PC-9 (cell line): Measurements from ENCODE around the gene NCAPH2. TPM values are rescaled to one million over a fixed set of nuclear protein-coding genes. Genes with fewer than 3 reads are reported as not detected.
"Not testable (repeated sequence)": the region's sequence is repeated elsewhere in the genome, so short reads cannot be mapped to it uniquely, and the experiment has no call there.

ENCODE experiments used
- BruUV-seq: library from RNA; stranded (reverse); fragments of 400-500 nt; replicated peaks from 2 replicates; lab custom pipeline; 2021; lab: Mats Ljungman, UMichigan
- CTCF ChIA-PET: fragments of 300-600 bp; sonication (Branson Sonifier 250); formaldehyde crosslinking; loops from one replicate; lab custom pipeline; 2022; ENCODE audit warnings: antibody characterized with exemption; lab: Charles Lee
- POLR2A ChIA-PET: fragments of 300-600 bp; sonication (Branson Sonifier 250); formaldehyde crosslinking; loops from one replicate; lab custom pipeline; 2022; ENCODE audit warnings: antibody characterized with exemption; ENCODE audit not compliant: unreplicated experiment; lab: Charles Lee
- DNase-seq, 2 experiments: peaks; one replicate each; pipeline versions ENCODE4 v3.0.0 to v3.0.0-alpha.2; 2015 to 2022; ENCODE audit warnings: mixed read lengths in 1 of 2
- H2AFZ ChIP-seq: fragments of 200-600 bp; sonication (generic); 2 replicates; pipeline ENCODE4 v1.8.1; 2017; ENCODE audit warnings: antibody characterized with exemption
- H3F3A ChIP-seq: fragments of 200-600 bp; sonication (generic); 2 replicates; pipeline ENCODE4 v1.8.1; 2017; ENCODE audit warnings: antibody characterized with exemption, mild to moderate bottlenecking, low read depth; ENCODE audit not compliant: insufficient read depth
- H3K27ac ChIP-seq: fragments of 200-600 bp; sonication (generic); 2 replicates; pipeline ENCODE4 v1.6.1; 2016; ENCODE audit warnings: mixed run types
- H3K27me3 ChIP-seq: fragments of 200-600 bp; sonication (generic); 2 replicates; pipeline ENCODE4 v1.6.1; 2016; ENCODE audit warnings: low read depth, mixed run types; ENCODE audit not compliant: insufficient read depth
- H3K36me3 ChIP-seq: fragments of 200-600 bp; sonication (generic); 2 replicates; pipeline ENCODE4 v1.6.1; 2016; ENCODE audit warnings: low read depth, mixed run types
- H3K4me1 ChIP-seq: fragments of 200-600 bp; sonication (generic); replicated peaks from 2 replicates; pipeline ENCODE4 v1.6.1; 2016; ENCODE audit warnings: mixed run types; ENCODE audit not compliant: insufficient read depth
- H3K4me2 ChIP-seq: fragments of 200-600 bp; sonication (generic); 2 replicates; pipeline ENCODE4 v1.6.1; 2017; ENCODE audit warnings: mixed run types
- H3K4me3 ChIP-seq: fragments of 200-600 bp; sonication (generic); 2 replicates; pipeline ENCODE4 v1.6.1; 2016; ENCODE audit warnings: mixed run types
- H3K79me2 ChIP-seq: fragments of 200-600 bp; sonication (generic); 2 replicates; pipeline ENCODE4 v1.6.1; 2017; ENCODE audit warnings: low read depth, mixed run types
- H3K9me2 ChIP-seq: fragments of 200-600 bp; sonication (generic); 2 replicates; pipeline ENCODE4 v1.8.1; 2017; ENCODE audit warnings: mild to moderate bottlenecking; ENCODE audit not compliant: insufficient read depth
- H3K9me3 ChIP-seq: fragments of 200-600 bp; sonication (generic); 2 replicates; pipeline ENCODE4 v1.8.1; 2016; ENCODE audit warnings: low read depth; ENCODE audit not compliant: insufficient read depth
- H4K20me1 ChIP-seq: fragments of 200-600 bp; sonication (generic); 2 replicates; pipeline ENCODE4 v1.8.1; 2017; ENCODE audit not compliant: insufficient read depth
- CTCF ChIP-seq: fragments of 200-600 bp; sonication (generic); conservative IDR thresholded peaks from 2 replicates; pipeline ENCODE4 v1.6.1; 2017; ENCODE audit warnings: mixed run types, antibody characterized with exemption, mild to moderate bottlenecking, moderate library complexity
- EZH2 ChIP-seq: fragments of 200-600 bp; sonication (generic); IDR thresholded peaks from 2 replicates; pipeline ENCODE4 v1.8.0; 2017; ENCODE audit warnings: antibody characterized with exemption, low read depth
- intact Hi-C: fragments of 100-400 bp; cut with micrococcal nuclease; formaldehyde crosslinking; loops from one replicate; pipeline ENCODE4 v1.10.0; 2022; ENCODE audit not compliant: unreplicated experiment
- total RNA-seq: library from RNA; stranded (reverse); gene quantifications from 2 replicates; pipeline ENCODE4 v1.2.3, GENCODE V29; 2021

The NCAPH2 gene
- total RNA-seq, 1 experiment from 2014 or later, result 58.8 TPM

GRCh38 chr22:50531546-50531961 lies 23.5 kb downstream of the NCAPH2 start:
- Histone ChIP-seq H4K20me1 (no peaks in the 10 kb centered on the region), H3K4me1 (peaks cover 26% of the 10 kb centered on the region), H3K9me2 (no peaks in the 10 kb centered on the region), H3K36me3 (no peaks in the 10 kb centered on the region), H3K79me2 (no peaks in the 10 kb centered on the region), H3K4me2 (peak overlapping the region; percentile 85), H3K4me3 (peak overlapping the region; percentile 87), H2AFZ (peak overlapping the region; percentile 78), H3K27ac (peak overlapping the region; percentile 60), H3F3A (peaks cover 55% of the 10 kb centered on the region), H3K27me3 (no peaks in the 10 kb centered on the region), H3K9me3 (no peaks in the 10 kb centered on the region)
- intact Hi-C loops, result loop anchor here (2.0 kb wide), 1 partner anchor 31 kb away; the partner anchor contains the start of gene SYCE3
- peak in 1 of 2 experiments; percentile 52 for DNase-seq
- ChIA-PET POLR2A (interaction anchor here (1.2 kb wide), 1 partner anchor 31 kb away, joined by 3 read pairs; the partner anchor contains the start of gene SYCE3), CTCF (interaction anchor here (1.3 kb wide), 1 partner anchor 31 kb away, joined by 5 read pairs; the partner anchor contains the start of gene SYCE3)
- BruUV-seq, result no TSS peak
- TF ChIP-seq CTCF (no peak), EZH2 (no peak)

DNA sequence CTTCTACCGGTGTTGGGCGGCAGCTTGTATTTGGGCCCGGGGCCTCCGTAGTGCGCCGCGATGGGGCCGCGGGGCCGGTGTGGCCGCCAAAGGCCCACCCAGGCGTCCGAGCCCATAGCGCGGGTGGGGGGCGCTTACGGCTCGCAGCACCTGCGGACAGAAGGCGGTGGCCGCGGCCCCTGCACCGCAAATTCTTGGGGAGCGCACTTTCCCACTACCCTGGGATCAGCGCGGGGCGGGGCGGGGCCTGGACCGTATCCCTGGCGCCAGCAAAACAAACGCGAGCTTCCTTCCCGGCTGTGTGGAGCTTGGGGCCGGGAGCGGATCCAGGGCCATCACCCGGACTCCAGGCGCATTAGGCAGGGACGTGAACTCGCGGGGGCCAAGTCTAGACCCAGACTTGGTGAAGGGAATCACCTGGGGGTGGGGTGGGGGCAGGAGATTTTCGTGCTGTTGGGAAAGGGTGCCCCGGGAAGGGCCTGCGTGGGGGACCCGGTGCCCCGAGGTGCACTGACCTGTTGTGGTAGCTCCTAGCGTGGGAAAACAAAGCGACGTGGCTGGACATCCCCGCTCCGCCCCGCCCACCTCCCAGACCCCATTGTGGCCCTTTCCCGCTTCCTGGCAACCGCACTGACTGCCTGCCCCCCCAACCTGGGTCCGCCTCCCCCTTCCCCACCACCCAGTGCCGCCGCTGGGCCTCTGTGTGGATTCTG lies 24.1 kb downstream of the NCAPH2 start:
- peaks cover 54% of the 10 kb centered on the region for H3F3A ChIP-seq
- BruUV-seq, result no TSS peak
- DNase-seq, result peak; percentile 69 to 76
- peak overlapping the region; percentile 87 for H3K4me3 ChIP-seq
- POLR2A ChIA-PET, result interaction anchor here (1.2 kb wide), 1 partner anchor 31 kb away, joined by 3 read pairs; the partner anchor contains the start of gene SYCE3
- no peaks in the 10 kb centered on the region for H3K9me2 ChIP-seq
- no peaks in the 10 kb centered on the region for H3K27me3 ChIP-seq
- TF ChIP-seq CTCF (no peak), EZH2 (no peak)
- H3K4me1 ChIP-seq, result peaks cover 26% of the 10 kb centered on the region
- no peaks in the 10 kb centered on the region for H3K9me3 ChIP-seq
- H2AFZ ChIP-seq, result peak overlapping the region; percentile 78
- no peaks in the 10 kb centered on the region for H3K36me3 ChIP-seq
- no peaks in the 10 kb centered on the region for H4K20me1 ChIP-seq
- H3K79me2 ChIP-seq, result no peaks in the 10 kb centered on the region
- H3K4me2 ChIP-seq, result peak overlapping the region; percentile 85
- intact Hi-C loops, result loop anchor here (2.0 kb wide), 1 partner anchor 31 kb away; the partner anchor contains the start of gene SYCE3
- peak overlapping the region; percentile 60 for H3K27ac ChIP-seq
- CTCF ChIA-PET, result interaction anchor here (0.6 to 1.3 kb wide), 2 partner anchors 29 to 31 kb away, joined by 3 to 5 read pairs; partner anchors contain the start of gene SYCE3

GRCh38 chr22:50532824-50533796 lies 25.1 kb downstream of the NCAPH2 start:
- H3K9me3 ChIP-seq, result no peaks in the 10 kb centered on the region
- peaks cover 54% of the 10 kb centered on the region for H3F3A ChIP-seq
- peaks cover 28% of the 10 kb centered on the region for H3K4me1 ChIP-seq
- no peaks in the 10 kb centered on the region for H3K27me3 ChIP-seq
- no peaks in the 10 kb centered on the region for H3K9me2 ChIP-seq
- no peaks in the 10 kb centered on the region for H3K79me2 ChIP-seq
- H3K27ac ChIP-seq, result peak overlapping the region; percentile 60; the same call in 1 of the 2 replicates
- BruUV-seq, result no TSS peak
- no peaks in the 10 kb centered on the region for H4K20me1 ChIP-seq
- ChIA-PET POLR2A (interaction anchor here (1.2 kb wide), 1 partner anchor 30 kb away, joined by 3 read pairs; the partner anchor contains the start of gene SYCE3), CTCF (interaction anchor here (0.6 kb wide), 1 partner anchor 67 kb away, joined by 3 read pairs; no protein-coding TSS in a partner anchor)
- intact Hi-C loops, result no loop called here
- H3K4me3 ChIP-seq, result peak overlapping the region; percentile 87; the same call in 1 of the 2 replicates
- TF ChIP-seq EZH2, result no peak
- TF ChIP-seq CTCF, result no peak
- DNase-seq, result no peak
- H2AFZ ChIP-seq, result no peak overlapping the region
- H3K36me3 ChIP-seq, result no peaks in the 10 kb centered on the region
- H3K4me2 ChIP-seq, result peak overlapping the region; percentile 85

- H3K9me3 ChIP-seq, H3K36me3 ChIP-seq, BruUV-seq, H3K4me2 ChIP-seq, H3K79me2 ChIP-seq, intact Hi-C loops, H3K9me2 ChIP-seq, H4K20me1 ChIP-seq, H3K4me3 ChIP-seq, DNase-seq, H3K27me3 ChIP-seq, POLR2A ChIA-PET, H2AFZ ChIP-seq: not testable (repeated sequence)
- CTCF ChIA-PET, result interaction anchor here (0.6 kb wide), 1 partner anchor 66 kb away, joined by 3 read pairs; no protein-coding TSS in a partner anchor
- peak overlapping the region; percentile 13; the same call in 1 of the 2 replicates for H3K27ac ChIP-seq
- H3F3A ChIP-seq, result peaks cover 54% of the 10 kb centered on the region
- peaks cover 38% of the 10 kb centered on the region for H3K4me1 ChIP-seq
These were observed 26.1 kb downstream of the NCAPH2 start for GRCh38 chr22:50533856-50534711.
